ENCODE measurements around the gene DCTPP1.

Gene DCTPP1

DNA sequence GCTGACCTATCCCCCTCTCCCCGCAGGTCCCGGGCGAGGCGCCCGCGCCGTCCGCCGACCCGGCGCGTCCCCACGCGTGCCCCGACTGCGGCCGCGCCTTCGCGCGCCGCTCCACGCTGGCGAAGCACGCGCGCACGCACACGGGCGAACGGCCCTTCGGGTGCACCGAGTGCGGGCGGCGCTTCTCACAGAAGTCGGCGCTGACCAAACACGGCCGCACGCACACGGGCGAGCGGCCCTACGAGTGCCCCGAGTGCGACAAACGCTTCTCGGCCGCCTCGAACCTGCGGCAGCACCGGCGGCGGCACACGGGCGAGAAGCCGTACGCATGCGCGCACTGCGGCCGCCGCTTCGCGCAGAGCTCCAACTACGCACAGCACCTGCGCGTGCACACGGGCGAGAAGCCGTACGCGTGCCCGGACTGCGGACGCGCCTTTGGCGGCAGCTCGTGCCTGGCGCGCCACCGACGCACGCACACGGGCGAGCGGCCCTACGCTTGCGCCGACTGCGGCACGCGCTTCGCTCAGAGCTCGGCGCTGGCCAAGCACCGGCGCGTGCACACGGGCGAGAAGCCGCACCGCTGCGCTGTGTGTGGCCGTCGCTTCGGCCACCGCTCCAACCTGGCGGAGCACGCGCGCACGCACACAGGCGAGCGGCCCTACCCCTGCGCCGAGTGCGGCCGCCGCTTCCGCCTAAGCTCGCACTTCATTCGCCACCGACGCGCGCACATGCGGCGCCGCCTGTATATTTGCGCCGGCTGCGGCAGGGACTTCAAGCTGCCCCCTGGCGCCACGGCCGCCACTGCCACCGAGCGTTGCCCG is 12.1 kb downstream of the DCTPP1 start:
- H3F3A ChIP-seq (ENCODE audit: insufficient read depth, low read length) = no peaks in the 10 kb centered on the region
- H4K20me1 ChIP-seq (ENCODE audit: insufficient read depth, low read length) = no peaks in the 10 kb centered on the region
- no peaks in the 10 kb centered on the region for H3K79me2 ChIP-seq (ENCODE audit: insufficient read depth, low read length)
- H3K4me3 ChIP-seq (ENCODE audit: low read depth, low read length, poor library complexity, severe bottlenecking) = peak overlapping the region; percentile 54
- H3K4me2 ChIP-seq (ENCODE audit: low read length) = peak overlapping the region; percentile 59
- H3K27me3 ChIP-seq (ENCODE audit: insufficient read depth, low read length) = no peaks in the 10 kb centered on the region
- peak overlapping the region; percentile 77 for H3K27ac ChIP-seq (ENCODE audit: low read depth, low read length, poor library complexity, severe bottlenecking)
- H2AFZ ChIP-seq (ENCODE audit: low read length) = no peak overlapping the region
- peaks cover 19% of the 10 kb centered on the region for H3K4me1 ChIP-seq (ENCODE audit: insufficient read depth, low read length, severe bottlenecking)
- no peaks in the 10 kb centered on the region for H3K9me3 ChIP-seq (ENCODE audit: low read length)
- H3K36me3 ChIP-seq (ENCODE audit: insufficient read depth, low read length) = peaks cover 41% of the 10 kb centered on the region
- no peaks in the 10 kb centered on the region for H3K9me2 ChIP-seq (ENCODE audit: low read depth, low read length)
- TF ChIP-seq EZH2 (IDR thresholded peaks at IDR 0.05; ENCODE audit: borderline replicate concordance, low read length) = no peak
- TF ChIP-seq, protein P1, sequence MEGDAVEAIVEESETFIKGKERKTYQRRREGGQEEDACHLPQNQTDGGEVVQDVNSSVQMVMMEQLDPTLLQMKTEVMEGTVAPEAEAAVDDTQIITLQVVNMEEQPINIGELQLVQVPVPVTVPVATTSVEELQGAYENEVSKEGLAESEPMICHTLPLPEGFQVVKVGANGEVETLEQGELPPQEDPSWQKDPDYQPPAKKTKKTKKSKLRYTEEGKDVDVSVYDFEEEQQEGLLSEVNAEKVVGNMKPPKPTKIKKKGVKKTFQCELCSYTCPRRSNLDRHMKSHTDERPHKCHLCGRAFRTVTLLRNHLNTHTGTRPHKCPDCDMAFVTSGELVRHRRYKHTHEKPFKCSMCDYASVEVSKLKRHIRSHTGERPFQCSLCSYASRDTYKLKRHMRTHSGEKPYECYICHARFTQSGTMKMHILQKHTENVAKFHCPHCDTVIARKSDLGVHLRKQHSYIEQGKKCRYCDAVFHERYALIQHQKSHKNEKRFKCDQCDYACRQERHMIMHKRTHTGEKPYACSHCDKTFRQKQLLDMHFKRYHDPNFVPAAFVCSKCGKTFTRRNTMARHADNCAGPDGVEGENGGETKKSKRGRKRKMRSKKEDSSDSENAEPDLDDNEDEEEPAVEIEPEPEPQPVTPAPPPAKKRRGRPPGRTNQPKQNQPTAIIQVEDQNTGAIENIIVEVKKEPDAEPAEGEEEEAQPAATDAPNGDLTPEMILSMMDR (IDR thresholded peaks at IDR 0.05; ENCODE audit: low read length) = peak; percentile 37; the same call in 1 of the 2 replicates
- peak overlapping the region; percentile 70 for H3K9ac ChIP-seq (ENCODE audit: low read length)

DNA sequence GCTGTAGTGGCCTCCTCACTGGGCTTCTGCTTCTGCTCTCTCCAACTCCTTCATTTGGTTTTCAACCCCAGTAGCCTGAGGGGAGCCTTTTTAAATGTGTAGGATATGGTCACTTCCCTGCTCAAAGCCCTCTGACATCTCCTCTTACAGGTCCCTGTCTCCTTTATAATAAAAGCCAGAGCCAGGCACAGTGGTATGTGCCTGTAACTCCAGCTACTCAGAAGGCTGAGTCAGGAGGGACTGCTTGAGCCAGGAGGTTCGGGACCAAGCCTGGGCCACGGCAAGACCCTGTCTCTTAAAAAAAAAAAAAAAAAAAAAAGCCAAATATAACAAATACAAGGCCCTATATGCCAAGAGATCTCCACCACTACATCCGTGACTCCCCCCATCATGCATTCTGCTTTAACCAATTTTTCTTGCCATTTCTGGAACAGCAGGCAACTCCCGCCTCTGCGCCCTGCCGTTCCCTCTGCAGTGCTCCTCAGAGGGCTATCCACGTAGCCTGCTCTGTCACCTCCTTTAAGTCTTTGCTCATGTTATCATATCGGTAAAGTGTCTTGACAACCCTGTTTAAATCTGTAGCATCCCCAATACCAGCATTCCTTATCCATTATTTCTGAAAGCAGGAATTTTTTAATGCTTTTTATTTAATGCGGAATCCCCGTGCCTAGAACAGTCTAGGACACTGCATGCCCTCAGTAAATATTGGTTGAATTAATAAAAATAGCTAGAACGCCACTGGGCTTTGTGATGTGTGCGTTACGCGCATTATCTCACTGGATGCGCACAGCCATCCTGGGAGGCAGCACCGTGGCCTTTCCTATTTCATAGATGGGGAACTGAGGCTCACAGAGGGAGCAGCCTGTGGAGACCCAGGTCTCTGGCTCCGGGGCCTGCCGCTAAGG is 13.0 kb downstream of the DCTPP1 start:
- H3K4me2 ChIP-seq (ENCODE audit: low read length) = peak overlapping the region; percentile 59
- H2AFZ ChIP-seq (ENCODE audit: low read length) = no peak overlapping the region
- H3K9me2 ChIP-seq (ENCODE audit: low read depth, low read length) = no peaks in the 10 kb centered on the region
- peaks cover 41% of the 10 kb centered on the region for H3K36me3 ChIP-seq (ENCODE audit: insufficient read depth, low read length)
- peak overlapping the region; percentile 70 for H3K9ac ChIP-seq (ENCODE audit: low read length)
- H3K4me1 ChIP-seq (ENCODE audit: insufficient read depth, low read length, severe bottlenecking) = peaks cover 19% of the 10 kb centered on the region
- no peak for TF ChIP-seq EZH2 (IDR thresholded peaks at IDR 0.05; ENCODE audit: borderline replicate concordance, low read length)
- TF ChIP-seq, protein P1 (IDR thresholded peaks at IDR 0.05; ENCODE audit: low read length) = no peak
- H3K79me2 ChIP-seq (ENCODE audit: insufficient read depth, low read length) = no peaks in the 10 kb centered on the region
- no peaks in the 10 kb centered on the region for H3K9me3 ChIP-seq (ENCODE audit: low read length)
- peak overlapping the region; percentile 54 for H3K4me3 ChIP-seq (ENCODE audit: low read depth, low read length, poor library complexity, severe bottlenecking)
- H3F3A ChIP-seq (ENCODE audit: insufficient read depth, low read length) = no peaks in the 10 kb centered on the region
- no peaks in the 10 kb centered on the region for H3K27me3 ChIP-seq (ENCODE audit: insufficient read depth, low read length)
- H4K20me1 ChIP-seq (ENCODE audit: insufficient read depth, low read length) = no peaks in the 10 kb centered on the region
- peak overlapping the region; percentile 26 for H3K27ac ChIP-seq (ENCODE audit: low read depth, low read length, poor library complexity, severe bottlenecking)

DNA sequence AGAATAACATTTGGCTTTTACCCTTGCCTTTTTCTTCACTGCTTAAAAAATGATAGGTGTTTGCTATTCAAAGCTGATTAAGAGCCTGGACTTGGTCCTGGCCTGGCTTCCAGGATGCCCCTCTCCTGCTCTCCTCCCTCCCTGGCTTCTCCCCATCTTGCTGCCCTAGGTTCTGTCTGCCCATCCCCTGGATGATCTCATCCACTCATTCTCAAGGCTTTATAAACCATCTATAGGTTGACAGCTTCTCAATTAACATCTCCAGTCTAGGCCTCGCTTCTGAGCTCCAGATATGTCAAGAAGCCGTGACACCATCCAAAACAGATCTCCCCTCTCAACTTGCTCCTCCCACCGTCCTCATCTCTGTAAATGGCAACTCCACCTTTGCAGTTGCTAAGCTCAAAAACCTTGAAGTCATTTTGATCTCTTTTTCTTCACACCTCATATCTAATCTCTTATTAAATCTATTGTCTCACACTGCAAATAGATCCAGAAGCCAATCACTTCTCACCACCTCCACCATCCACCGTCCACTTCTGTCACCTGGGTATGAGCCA is 13.7 kb downstream of the DCTPP1 start:
- no peak overlapping the region; the same call in 1 of the 2 replicates for H3K9ac ChIP-seq (ENCODE audit: low read length)

More for the DNA sequence above, 13.7 kb downstream of the DCTPP1 start:
- Histone ChIP-seq H3K9me3 (ENCODE audit: low read length) (no peaks in the 10 kb centered on the region), H3K9me2 (ENCODE audit: low read depth, low read length) (no peaks in the 10 kb centered on the region), H3K27ac (ENCODE audit: low read depth, low read length, poor library complexity, severe bottlenecking) (peak overlapping the region; percentile 26), H3K4me3 (ENCODE audit: low read depth, low read length, poor library complexity, severe bottlenecking) (no peak overlapping the region), H3K27me3 (ENCODE audit: insufficient read depth, low read length) (no peaks in the 10 kb centered on the region), H3F3A (ENCODE audit: insufficient read depth, low read length) (no peaks in the 10 kb centered on the region), H3K4me2 (ENCODE audit: low read length) (no peak overlapping the region), H3K36me3 (ENCODE audit: insufficient read depth, low read length) (peaks cover 45% of the 10 kb centered on the region), H4K20me1 (ENCODE audit: insufficient read depth, low read length) (no peaks in the 10 kb centered on the region), H3K79me2 (ENCODE audit: insufficient read depth, low read length) (no peaks in the 10 kb centered on the region), H2AFZ (ENCODE audit: low read length) (no peak overlapping the region), H3K4me1 (ENCODE audit: insufficient read depth, low read length, severe bottlenecking) (peaks cover 19% of the 10 kb centered on the region)
- TF ChIP-seq EZH2 (IDR thresholded peaks at IDR 0.05; ENCODE audit: borderline replicate concordance, low read length) = no peak

Data from OCI-LY1 (cell line).